A549 (cell line): ENCODE results near the gene MTARC1.

Source experiments
- POLR2A ChIP-seq: IDR thresholded peaks from 2 replicates; pipeline ENCODE4 v1.6.1; 2012; ENCODE audit warnings: mild to moderate bottlenecking, low read length
- RNF2 ChIP-seq: fragments of 200-600 bp; sonication (generic); IDR thresholded peaks from 2 replicates; pipeline ENCODE4 v1.6.1; 2016; ENCODE audit warnings: low read depth, mild to moderate bottlenecking, antibody characterized with exemption, moderate library complexity, borderline replicate concordance

DNA sequence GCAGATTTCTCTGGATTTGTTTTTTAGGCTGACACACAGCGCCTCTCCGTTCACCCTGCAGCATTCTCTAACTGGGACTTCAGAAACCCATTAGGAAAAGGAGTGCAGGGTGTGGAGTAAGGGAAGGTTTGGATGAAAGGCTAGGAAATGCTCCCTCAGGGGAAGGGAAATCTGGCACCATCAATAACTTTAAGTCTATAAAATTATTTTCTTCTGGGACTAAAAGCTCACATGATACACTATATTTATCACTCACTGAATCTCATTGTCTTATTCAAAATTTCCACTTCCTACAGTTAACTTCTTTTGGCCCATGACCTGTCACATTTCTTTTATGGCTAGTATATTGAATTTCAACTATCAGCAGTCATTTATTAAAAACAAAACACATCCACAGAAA lies 46.7 kb downstream of the MTARC1 start:
- TF ChIP-seq POLR2A (no peak), RNF2 (no peak)
